Measurements from ENCODE around the gene JPH3. TPM values are rescaled to one million over a fixed set of nuclear protein-coding genes. Genes with fewer than 3 reads are reported as not detected.

The JPH3 gene
- total and polyA plus RNA-seq, 10 of the 15 experiments (the other 5 are each of a cell fraction or from before 2014, with no cell fraction given) = 0.05 TPM; not detected in 9

GRCh38 chr16:87556941-87557459, 45.3 kb upstream of the JPH3 start (continued):
- no peak for TF ChIP-seq BCLAF1 (IDR thresholded peaks at IDR 0.05)
- no peak for TF ChIP-seq IRF3 (IDR thresholded peaks at IDR 0.05)
- no peak for TF ChIP-seq CBFB (IDR thresholded peaks at IDR 0.05; ENCODE audit: low read depth)
- TF ChIP-seq RAD51 (IDR thresholded peaks at IDR 0.05) = no peak
- no peak for TF ChIP-seq E2F8 (IDR thresholded peaks at IDR 0.05; ENCODE audit: low read depth, partially characterized antibody)

All from GM12878 (cell line).